Common myeloid progenitor, CD34-positive (primary cell): Measurements from ENCODE around the gene IZUMO1.

ENCODE experiments used
- CTCF ChIA-PET: fragments of 350-600 bp; sonication (Branson Sonifier 250); formaldehyde crosslinking; loops from one replicate; lab custom pipeline; 2021; ENCODE audit warnings: antibody characterized with exemption; lab: Charles Lee
- POLR2A ChIA-PET: fragments of 350-600 bp; sonication (Branson Sonifier 250); formaldehyde crosslinking; loops from one replicate; lab custom pipeline; 2021; ENCODE audit warnings: antibody characterized with exemption; lab: Charles Lee
- DNase-seq, 3 donors: peaks; one replicate each; pipeline versions ENCODE4 v3.0.0 to v3.0.0-alpha.2; 2013
- H3K27ac ChIP-seq, 2 experiments: 1 replicate in 1 of 2; 2 replicates in 1 of 2; pipeline ENCODE4 v1.7.0; 2013; ENCODE audit warnings: inconsistent platforms in 2 of 2, low read length in 2 of 2, mild to moderate bottlenecking in 2 of 2, low read depth in 1 of 2, moderate library complexity in 1 of 2; ENCODE audit not compliant: severe bottlenecking in 2 of 2, insufficient read depth in 1 of 2, poor library complexity in 1 of 2
- H3K27me3 ChIP-seq, 5 experiments: replicated peaks in 2 of 5; 1 replicate in 3 of 5; 2 replicates in 2 of 5; pipeline versions ENCODE4 v1.6.1 to v1.7.0; 2013; ENCODE audit warnings: low read length in 4 of 5, mild to moderate bottlenecking in 2 of 5, moderate library complexity in 2 of 5, inconsistent platforms in 1 of 5; ENCODE audit not compliant: insufficient read depth in 5 of 5, control insufficient read depth in 4 of 5
- H3K36me3 ChIP-seq, 4 experiments: 1 replicate in 2 of 4; 2 replicates in 2 of 4; pipeline versions ENCODE4 v1.6.1 to v1.7.0; 2013; ENCODE audit warnings: low read length in 3 of 4, control low read depth in 1 of 4, mild to moderate bottlenecking in 1 of 4; ENCODE audit not compliant: control insufficient read depth in 4 of 4, insufficient read depth in 4 of 4
- H3K4me1 ChIP-seq, 4 experiments: 1 replicate in 3 of 4; 2 replicates in 1 of 4; pipeline versions ENCODE4 v1.6.1 to v1.7.1; 2013; ENCODE audit warnings: low read length in 3 of 4, mild to moderate bottlenecking in 3 of 4, control low read depth in 1 of 4, inconsistent platforms in 1 of 4, moderate library complexity in 1 of 4; ENCODE audit not compliant: control insufficient read depth in 4 of 4, insufficient read depth in 4 of 4; ENCODE audit errors: control extremely low read depth in 1 of 4
- H3K4me3 ChIP-seq, 7 experiments: 1 replicate in 4 of 7; 2 replicates in 3 of 7; pipeline versions ENCODE4 v1.5.1 to v1.7.0; 2013; ENCODE audit warnings: mild to moderate bottlenecking in 7 of 7, low read length in 6 of 7, moderate library complexity in 6 of 7, inconsistent platforms in 2 of 7, low read depth in 2 of 7, control low read depth in 1 of 7; ENCODE audit not compliant: insufficient read depth in 4 of 7, control insufficient read depth in 1 of 7; ENCODE audit errors: extremely low read depth in 1 of 7
- H3K9me3 ChIP-seq, 5 experiments: 1 replicate in 4 of 5; 2 replicates in 1 of 5; pipeline versions ENCODE4 v1.6.1 to v1.7.1; 2013; ENCODE audit warnings: low read length in 4 of 5, mild to moderate bottlenecking in 2 of 5, inconsistent platforms in 1 of 5, low read depth in 1 of 5, moderate library complexity in 1 of 5; ENCODE audit not compliant: control insufficient read depth in 4 of 5, insufficient read depth in 2 of 5; ENCODE audit errors: control extremely low read depth in 1 of 5
- WGBS: methylation state at CpG from one replicate; pipeline ENCODE4 v1.1.5; 2013; ENCODE audit not compliant: insufficient coverage; 5-methylcytosine and 5-hydroxymethylcytosine counted together

Gene IZUMO1

DNA sequence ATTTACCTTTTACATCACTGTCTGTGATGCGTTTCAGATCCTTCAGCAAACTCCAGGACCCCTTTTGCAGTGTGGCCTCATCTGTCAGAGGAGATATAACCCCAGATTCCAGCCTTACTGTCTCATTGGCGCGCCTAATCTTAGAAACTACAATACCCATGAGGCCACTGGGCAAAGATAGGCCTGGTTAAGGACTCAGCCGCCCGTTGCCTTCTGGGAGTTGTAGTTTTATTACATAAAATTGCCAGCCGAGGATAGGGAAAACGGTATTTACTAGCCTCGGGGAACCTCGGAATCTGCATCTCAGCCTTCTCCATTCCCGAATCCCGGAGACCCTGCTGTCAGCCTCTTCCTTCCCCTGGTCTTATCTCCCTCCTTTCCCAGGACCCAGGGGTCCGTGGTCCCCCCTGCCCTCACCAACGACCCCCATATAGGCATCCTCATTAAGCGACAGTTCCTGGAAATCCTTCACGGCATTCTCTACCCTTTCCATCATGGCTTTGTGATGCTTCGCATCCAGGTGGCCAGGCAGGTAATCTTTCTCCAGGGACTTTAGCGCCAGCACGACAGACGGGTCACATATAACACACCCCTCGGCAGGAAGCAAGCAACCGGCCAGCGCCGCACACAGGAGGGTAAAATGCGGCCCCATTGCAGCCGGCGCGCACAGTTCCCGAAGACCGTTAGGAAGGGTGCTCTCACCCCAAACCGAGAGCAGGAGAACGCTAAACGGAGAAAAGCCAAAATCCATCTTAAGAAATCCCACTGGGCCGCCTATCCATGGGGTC is 1.3 kb downstream of the IZUMO1 start:
- POLR2A ChIA-PET = interaction anchor here (0.6 kb wide), 1 partner anchor 40 kb away, joined by 3 read pairs; no protein-coding TSS in a partner anchor

DNA sequence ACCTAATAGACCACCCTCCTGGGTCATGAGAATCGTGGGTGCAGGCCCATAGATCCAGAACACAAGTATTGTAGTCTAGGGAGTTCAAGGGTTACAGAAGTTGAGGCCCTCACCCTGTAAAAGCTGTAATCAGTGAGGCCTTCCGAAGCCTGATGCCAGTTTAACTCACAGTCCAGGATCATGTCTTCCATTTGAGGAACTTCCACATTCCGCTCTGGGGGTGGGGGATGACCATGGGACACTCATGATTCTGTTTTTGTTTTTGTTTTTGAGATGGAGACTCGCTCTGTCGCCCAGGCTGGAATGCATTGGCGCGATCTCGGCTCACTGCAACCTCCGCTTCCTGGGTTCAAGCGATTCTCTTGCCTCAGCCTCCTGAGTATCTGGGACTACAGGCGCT is 4.6 kb downstream of the IZUMO1 start:
- WGBS = 99% methylated on average over 9 of the region's 11 CpGs
- Histone ChIP-seq H3K27ac (peak overlapping the region in 1 of 2 experiments; percentile 63), H3K4me3 (no peak overlapping the region), H3K9me3 (no peaks in the 10 kb centered on the region), H3K4me1 (peaks cover 0 to 47% (median 35%) of the 10 kb centered on the region in 4 experiments), H3K36me3 (no peaks in the 10 kb centered on the region), H3K27me3 (peaks cover 0 to 20% (median 19%) of the 10 kb centered on the region in 5 experiments)
- no peak for DNase-seq
- ChIA-PET POLR2A (no interaction called here), CTCF (no interaction called here)

More for the DNA sequence above, 1.3 kb downstream of the IZUMO1 start:
- Histone ChIP-seq H3K4me3 (peak overlapping the region in 4 of 7 experiments; percentile 20 to 50 (median 31)), H3K27ac (no peak overlapping the region), H3K4me1 (peaks cover 0 to 29% (median 18%) of the 10 kb centered on the region in 4 experiments), H3K9me3 (no peaks in the 10 kb centered on the region), H3K36me3 (peaks cover 0 to 6% (median 2%) of the 10 kb centered on the region in 4 experiments), H3K27me3 (peaks cover 0 to 16% (median 6%) of the 10 kb centered on the region in 5 experiments)
- 38% methylated on average over 32 of the region's 33 CpGs for WGBS
- DNase-seq = peak; percentile 56 to 76 (median 73)
- CTCF ChIA-PET = interaction anchor here (1.4 kb wide), 1 partner anchor 97 kb away, joined by 3 read pairs; no protein-coding TSS in a partner anchor

DNA sequence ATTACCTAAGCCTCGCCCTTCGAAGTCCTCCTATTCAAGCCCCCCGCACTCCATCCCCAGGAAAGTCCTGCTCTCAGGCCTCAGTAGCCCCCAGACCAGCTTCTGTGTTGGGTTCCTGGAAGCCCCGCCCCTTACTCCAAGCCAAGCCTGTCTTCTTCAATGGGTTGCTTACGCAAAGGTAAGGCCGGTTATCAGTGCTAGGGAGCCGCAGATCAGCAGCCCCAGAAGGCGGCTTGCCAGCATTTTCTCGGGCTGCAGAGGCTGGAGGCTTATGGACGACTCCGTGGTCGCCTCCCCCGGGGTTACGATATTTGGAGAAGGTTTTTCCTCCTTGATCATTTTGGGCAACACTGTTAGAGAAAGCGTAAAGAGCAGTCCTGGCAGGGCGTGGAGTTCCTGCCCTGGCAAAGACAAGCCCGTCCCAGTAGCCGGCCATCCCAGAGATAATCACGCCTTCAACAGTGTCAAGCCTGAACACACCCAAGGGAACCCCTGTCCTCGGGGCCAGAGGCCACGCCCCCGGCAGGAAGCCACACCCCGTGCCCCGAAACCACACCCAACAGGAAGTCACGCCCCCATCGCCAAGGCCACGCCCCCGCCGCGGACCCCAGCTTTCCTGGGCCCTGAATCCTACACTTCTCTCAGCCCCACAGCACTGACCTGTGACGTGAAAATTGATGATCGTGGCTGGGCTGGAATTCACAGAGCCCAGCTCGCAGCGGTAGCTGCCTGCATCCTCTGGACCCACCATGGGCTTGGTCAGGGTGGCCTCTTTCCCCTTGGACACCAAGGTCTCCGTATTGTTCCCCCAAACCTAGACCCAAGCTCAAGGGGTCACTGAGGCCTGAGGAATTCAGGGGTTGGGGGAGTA is 5.3 kb downstream of the IZUMO1 start:
- Histone ChIP-seq H3K27me3 (peaks cover 0 to 20% (median 19%) of the 10 kb centered on the region in 5 experiments), H3K36me3 (no peaks in the 10 kb centered on the region), H3K4me3 (peak overlapping the region in 2 of 7 experiments; percentile 5 to 19), H3K27ac (peak overlapping the region in 1 of 2 experiments; percentile 63), H3K4me1 (peaks cover 0 to 40% (median 33%) of the 10 kb centered on the region in 4 experiments), H3K9me3 (no peaks in the 10 kb centered on the region)
- ChIA-PET CTCF (no interaction called here), POLR2A (interaction anchor here (0.7 kb wide), 1 partner anchor 21 kb away, joined by 3 read pairs; no protein-coding TSS in a partner anchor)
- WGBS = 48% methylated on average over 29 of the region's 35 CpGs
- DNase-seq = no peak

DNA sequence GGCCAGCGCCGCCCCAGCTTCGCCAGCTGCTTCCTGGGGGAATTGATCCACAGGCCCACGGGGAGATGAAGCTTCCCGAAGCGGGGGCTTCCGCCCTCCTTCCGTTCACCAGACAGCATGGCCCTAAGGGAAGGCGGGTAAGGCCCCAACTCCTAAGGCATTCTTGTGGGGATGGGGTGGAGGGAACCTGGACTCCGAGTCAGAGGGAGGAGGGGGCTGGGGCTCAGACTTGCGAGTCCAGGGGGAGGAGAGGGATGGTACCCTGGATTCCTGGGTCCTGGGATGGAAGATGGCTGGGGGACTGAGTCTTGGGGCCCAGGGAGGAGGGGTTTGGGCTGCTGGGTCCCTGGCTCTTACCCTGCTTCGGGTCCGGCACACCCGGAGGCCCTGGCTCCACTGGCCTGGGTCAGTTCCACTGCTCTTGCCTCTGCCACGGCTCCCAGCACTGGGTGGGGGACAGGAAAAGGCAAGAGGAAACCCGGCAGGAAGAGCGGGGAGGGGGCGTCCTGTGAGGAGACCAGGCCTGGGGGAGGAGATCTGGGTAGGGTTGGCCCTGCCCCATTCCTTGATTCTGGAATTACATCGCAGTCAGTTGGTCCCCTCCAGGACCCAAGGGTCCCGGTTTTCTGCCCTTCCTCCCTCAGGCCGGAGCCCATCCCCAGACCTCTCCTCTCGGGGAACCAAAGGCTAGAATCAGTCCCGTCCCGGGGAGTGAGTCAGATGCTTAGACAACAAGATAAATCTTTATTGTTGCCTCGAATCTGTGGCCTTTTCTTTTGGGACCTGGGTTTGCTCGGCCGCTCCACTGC is 6.3 kb downstream of the IZUMO1 start, which contains the start of gene RASIP1:
Gene RASIP1 (minus strand): TSS at position 447 of the 809 bp plus-strand sequence. CDS start 328 bp downstream, at position 119.
- H3K4me3 ChIP-seq = peak within 1 kb of the TSS in 4 of 7 experiments; percentile 56 to 72 (median 65)
- POLR2A ChIA-PET = interaction anchor here (0.7 to 1.8 kb wide), 2 partner anchors 16 to 20 kb away, joined by 3 to 6 read pairs; no protein-coding TSS in a partner anchor
- H3K27ac ChIP-seq = no peak within 1 kb of the TSS
- no peaks in the 10 kb centered on the region for H3K36me3 ChIP-seq
- H3K4me1 ChIP-seq = peaks cover 0 to 34% (median 31%) of the 10 kb centered on the region in 4 experiments
- DNase-seq = no peak
- H3K27me3 ChIP-seq = peaks cover 0 to 20% (median 14%) of the 10 kb centered on the region in 5 experiments
- H3K9me3 ChIP-seq = no peaks in the 10 kb centered on the region
- CTCF ChIA-PET = interaction anchor here (1.4 to 3.5 kb wide), 5 partner anchors 15 to 66 kb away, joined by 4 to 16 read pairs (median 4); no protein-coding TSS in a partner anchor
- WGBS = 18% methylated on average over 25 of the region's 27 CpGs

DNA sequence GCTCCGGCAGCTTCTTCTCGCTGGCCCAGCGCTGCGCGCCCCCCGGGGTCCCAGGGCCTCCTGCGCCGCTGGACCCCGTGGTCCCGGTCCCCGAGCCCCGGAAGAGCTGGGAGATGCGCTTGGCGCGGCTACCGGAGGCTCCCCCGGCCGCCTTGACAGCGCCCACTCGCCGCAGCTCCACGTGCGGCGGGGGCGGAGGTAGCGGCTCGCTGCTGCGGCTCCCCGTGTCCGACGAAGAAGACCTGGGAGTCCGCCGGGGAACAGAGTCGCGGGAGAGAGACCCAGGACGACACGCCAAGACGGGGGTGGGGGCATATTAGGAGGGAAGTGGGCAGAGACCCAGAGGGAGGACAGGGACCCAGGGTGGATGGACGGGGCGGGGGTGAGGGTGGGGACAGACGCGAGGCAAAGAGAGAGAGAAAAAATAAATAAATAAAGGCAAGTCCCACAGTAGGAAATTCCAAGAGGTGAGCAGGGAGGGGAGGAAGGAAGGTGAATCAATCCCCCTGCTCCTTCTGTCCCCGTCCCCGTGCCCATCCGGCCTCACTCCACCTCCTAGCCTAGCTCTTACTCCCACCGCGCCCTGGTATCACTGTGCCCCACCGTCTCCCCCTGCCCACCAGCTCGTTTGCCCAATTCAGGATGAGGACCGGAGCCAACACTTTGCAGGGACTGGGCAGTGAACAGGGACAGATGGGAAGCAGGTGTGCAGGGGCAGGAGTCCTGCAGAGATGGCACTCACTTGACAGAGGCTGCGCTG is 7.1 kb downstream of the IZUMO1 start:
- Histone ChIP-seq H3K27ac (no peak overlapping the region), H3K36me3 (no peaks in the 10 kb centered on the region), H3K9me3 (no peaks in the 10 kb centered on the region), H3K4me3 (peak overlapping the region in 5 of 7 experiments; percentile 34 to 72 (median 64)), H3K27me3 (peaks cover 0 to 20% (median 14%) of the 10 kb centered on the region in 5 experiments), H3K4me1 (peaks cover 0 to 34% (median 31%) of the 10 kb centered on the region in 4 experiments)
- DNase-seq = no peak
- WGBS = 2% methylated on average over 39 of the region's 51 CpGs
- ChIA-PET POLR2A (interaction anchor here (1.0 to 1.8 kb wide), 3 partner anchors 15 to 27 kb away, joined by 3 to 6 read pairs (median 4); no protein-coding TSS in a partner anchor), CTCF (interaction anchor here (0.6 to 3.5 kb wide), 7 partner anchors 14 to 101 kb away, joined by 3 to 16 read pairs (median 4); no protein-coding TSS in a partner anchor)
